Omental fat pad (tissue), 4 donors: Measurements from ENCODE around the gene PMS1. TPM values are rescaled to one million over a fixed set of nuclear protein-coding genes. Genes with fewer than 3 reads are reported as not detected.

Experiments used
- ATAC-seq: fragments of 150-250 bp; one replicate; pipeline ENCODE4 v1.9.1; 2016; ENCODE audit warnings: mild to moderate bottlenecking, moderate library complexity; ENCODE audit not compliant: low FRiP score
- DNase-seq: peaks from one replicate; pipeline ENCODE4 v3.0.0-alpha.2; 2019; ENCODE audit warnings: low spot score
- CTCF ChIP-seq, 3 donors: fragments of 450-650 bp; IDR thresholded peaks; one replicate each; pipeline ENCODE4 v1.5.1; 2016 to 2017; ENCODE audit warnings: antibody characterized with exemption in 3 of 3, mild to moderate bottlenecking in 3 of 3, moderate library complexity in 2 of 3
- total RNA-seq, 4 donors: library from RNA; depleted of rRNA; stranded (reverse); fragments of >200 nt; gene quantifications; one replicate each; pipeline ENCODE4 v1.1.0, GENCODE V29; 2016

PMS1 gene
- total RNA-seq, 4 donors from 2014 or later = 16.8 to 29.8 (median 19.5) TPM

GRCh38 chr2:189794310-189794709 lies 10.1 kb downstream of the PMS1 start:
- no peak for TF ChIP-seq CTCF (IDR thresholded peaks at IDR 0.05)
- ATAC-seq (no peak), DNase-seq (no peak)

- ATAC-seq (no peak), DNase-seq (no peak)
- no peak for TF ChIP-seq CTCF (IDR thresholded peaks at IDR 0.05)
Measured at GRCh38 chr2:189797902-189798301, 13.7 kb downstream of the PMS1 start.

GRCh38 chr2:189798312-189799029 lies 14.2 kb downstream of the PMS1 start:
- DNase-seq = no peak
- no peak for TF ChIP-seq CTCF (IDR thresholded peaks at IDR 0.05)
- no peak for ATAC-seq

GRCh38 chr2:189799030-189799331 lies 14.7 kb downstream of the PMS1 start:
- ATAC-seq (no peak), DNase-seq (no peak)
- no peak for TF ChIP-seq CTCF (IDR thresholded peaks at IDR 0.05)

- ATAC-seq (no peak), DNase-seq (no peak)
- TF ChIP-seq CTCF (IDR thresholded peaks at IDR 0.05) = no peak
Measured at GRCh38 chr2:189799531-189799930, 15.3 kb downstream of the PMS1 start.

- DNase-seq = no peak
- TF ChIP-seq CTCF (IDR thresholded peaks at IDR 0.05) = no peak
- ATAC-seq = no peak
Measured at GRCh38 chr2:189802396-189802912, 18.2 kb downstream of the PMS1 start.

- ATAC-seq = no peak
- no peak for TF ChIP-seq CTCF (IDR thresholded peaks at IDR 0.05)
- DNase-seq = no peak
Measured at GRCh38 chr2:189803431-189803830, 19.2 kb downstream of the PMS1 start.
